ENCODE data around the gene TEX48.

The TEX48 gene

DNA sequence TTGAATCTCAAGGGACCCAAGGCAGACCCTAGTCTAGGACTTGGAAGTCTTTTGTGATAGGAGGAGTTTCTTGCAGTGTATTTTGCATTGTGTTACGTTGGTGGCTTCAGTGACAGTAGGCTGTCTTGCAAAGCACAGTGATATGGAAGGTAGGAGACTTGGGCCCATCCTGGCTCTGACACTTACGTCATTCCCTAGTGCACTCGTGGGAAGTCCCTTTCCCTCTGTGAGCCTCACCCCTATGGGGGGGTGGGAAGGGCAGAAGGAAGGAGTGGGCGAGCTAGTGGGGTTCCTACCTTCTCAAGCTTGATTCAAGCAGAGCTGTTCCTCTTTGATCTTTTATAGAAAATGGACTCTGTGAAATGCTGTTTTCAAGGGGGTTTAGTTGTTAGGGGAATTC, 15.1 kb downstream of the TEX48 start:
- DNase-seq (ENCODE audit: low read depth) = no peak

DNA sequence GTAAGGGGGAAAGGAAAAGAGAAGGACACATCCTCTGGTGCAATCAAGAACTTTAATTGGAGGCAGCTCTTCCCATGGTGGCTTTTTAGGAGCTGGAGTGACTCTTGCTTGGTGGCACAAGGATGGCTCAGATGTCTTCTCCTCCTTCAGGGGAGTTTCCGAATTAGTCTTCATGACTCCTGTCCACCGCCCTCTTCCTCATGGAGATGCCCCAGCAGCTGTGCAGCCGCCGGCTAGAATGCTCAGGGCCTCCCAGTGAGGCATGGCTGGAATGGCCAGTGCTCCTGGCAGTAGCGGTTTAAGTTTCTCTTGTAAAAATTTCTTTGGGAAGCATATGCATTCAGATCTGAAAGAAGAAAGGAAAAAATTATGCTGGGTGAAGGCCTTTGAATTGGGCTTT, 15.6 kb downstream of the TEX48 start:
- DNase-seq (ENCODE audit: low read depth) = no peak

DNA sequence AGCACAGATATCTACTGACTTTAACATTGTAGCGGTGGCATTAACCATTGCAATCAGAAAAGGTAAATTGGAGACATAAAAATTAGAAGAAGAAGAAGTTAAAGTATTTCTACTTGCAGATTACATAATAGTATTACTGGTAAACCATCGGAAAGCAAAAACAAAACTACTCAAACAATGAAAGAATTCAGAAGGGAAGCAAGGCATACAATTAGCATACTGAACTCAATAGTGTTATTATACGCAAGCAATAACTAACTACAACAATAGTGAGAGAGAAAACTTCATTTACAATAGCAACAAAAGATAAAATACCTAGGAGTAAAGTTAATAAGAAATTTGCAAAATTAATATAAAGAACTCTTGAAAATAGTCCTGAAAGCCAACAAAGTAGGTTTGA, 17.8 kb downstream of the TEX48 start:
- no peak for DNase-seq (ENCODE audit: low read depth)

DNA sequence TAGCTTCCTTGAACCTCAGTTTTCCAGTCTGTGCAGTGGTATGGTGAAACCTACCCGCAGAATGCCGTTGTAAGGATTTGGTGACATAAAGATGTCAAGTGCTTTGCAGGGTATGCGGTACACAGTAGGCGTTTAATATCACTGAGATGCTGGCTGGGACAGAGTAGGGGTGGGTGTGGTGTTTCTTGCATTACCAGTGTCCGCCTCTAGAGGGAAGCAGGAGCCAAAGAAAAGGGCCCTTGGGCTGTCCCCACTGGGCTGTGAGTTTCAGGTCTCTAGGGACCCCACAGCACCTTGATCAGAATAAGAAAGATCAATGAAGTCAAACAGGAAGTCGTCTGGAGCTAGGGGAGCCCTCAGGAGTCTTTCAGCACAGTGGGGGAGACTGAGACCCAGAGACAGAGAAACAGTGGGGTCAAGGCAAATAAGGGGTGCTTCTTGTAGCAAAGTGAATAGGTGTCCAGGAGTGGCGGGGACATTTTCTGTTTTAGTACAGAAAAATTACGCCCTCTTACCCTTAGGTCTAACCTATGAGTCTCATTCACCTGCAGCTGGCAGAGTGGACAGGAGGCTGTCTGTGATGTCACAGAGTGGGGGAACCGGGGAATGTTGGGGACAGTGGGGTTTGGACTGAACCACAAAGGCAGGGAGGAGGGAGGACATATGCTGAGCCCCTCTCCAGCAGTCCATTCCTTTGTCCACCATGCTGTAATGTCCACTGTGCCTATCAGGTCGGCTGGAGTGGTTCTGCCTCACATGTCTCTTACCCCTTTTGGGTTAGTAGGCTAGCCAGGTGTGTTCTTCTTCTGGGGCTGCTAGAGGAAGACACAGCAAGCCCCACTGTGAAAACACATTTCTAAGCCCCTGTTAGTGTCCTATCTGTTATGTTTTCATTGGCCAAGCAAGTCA, 19.7 kb downstream of the TEX48 start:
- peak; percentile 22 for DNase-seq (ENCODE audit: low read depth)

DNA sequence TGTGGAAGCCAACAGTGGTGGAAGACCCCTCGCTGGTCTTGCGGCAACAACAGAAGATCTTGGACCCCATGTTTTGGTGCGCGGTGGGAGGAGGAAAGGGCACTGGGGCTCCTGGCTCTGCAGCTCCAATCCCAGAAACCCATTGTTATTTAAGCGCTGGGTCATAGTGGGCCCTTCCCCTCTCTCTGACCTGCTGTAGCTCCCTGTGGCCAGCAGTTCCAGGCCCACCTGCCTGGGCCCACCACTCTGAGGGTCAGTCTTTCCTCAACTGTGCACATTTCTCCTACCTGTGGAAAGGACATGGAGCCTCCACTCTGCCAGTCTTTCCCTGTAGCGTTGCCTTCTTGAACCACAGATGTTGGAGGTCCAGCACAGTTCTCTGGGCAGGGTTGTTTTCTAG, 24.3 kb downstream of the TEX48 start, which contains the start of gene TEX53:
TSS of gene TEX53 (minus strand) at position 101 of the 400 bp plus-strand sequence. CDS start at position 70, 31 bp downstream.
- DNase-seq (ENCODE audit: low read depth) = no peak

DNA sequence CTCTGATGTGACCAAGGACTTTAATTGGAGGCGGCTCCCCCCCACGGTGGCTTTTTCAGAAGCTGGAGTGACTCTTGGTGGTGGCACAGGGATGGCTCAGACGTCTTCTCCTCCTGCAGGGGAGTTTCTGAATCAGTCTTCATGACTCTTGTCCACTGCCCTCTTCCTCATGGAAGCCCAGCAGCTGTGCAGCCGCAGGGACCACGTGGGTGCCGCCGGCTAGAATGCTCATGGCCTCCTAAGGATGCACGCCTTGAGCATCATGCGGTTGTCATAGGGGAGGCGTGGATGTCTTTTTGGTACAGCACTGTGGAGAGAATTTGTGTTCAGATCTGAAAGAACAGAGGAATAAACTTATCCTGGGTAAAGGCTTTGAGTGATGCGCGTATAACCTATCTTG, 25.7 kb downstream of the TEX48 start:
- no peak for DNase-seq (ENCODE audit: low read depth)

DNA sequence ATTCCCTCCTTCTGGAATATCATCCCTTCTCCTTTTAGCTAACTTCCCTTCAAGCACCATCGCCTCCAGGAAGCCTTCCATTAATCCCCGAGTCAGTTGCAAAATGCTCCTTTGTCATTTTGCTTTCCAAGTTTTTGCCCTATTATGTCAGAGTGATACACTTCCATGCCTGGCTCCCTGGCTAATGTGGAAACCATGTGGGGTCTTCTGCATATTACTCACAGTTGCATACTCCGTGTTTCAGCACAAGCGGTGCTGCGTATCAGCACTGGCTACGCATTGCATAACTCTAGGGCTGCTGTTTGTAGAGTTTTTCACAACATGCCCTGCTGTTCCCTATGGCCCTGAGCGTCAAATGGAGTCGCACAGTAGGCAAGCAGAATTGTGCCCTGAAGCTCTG, 26.3 kb downstream of the TEX48 start:
- DNase-seq (ENCODE audit: low read depth) = no peak

DNA sequence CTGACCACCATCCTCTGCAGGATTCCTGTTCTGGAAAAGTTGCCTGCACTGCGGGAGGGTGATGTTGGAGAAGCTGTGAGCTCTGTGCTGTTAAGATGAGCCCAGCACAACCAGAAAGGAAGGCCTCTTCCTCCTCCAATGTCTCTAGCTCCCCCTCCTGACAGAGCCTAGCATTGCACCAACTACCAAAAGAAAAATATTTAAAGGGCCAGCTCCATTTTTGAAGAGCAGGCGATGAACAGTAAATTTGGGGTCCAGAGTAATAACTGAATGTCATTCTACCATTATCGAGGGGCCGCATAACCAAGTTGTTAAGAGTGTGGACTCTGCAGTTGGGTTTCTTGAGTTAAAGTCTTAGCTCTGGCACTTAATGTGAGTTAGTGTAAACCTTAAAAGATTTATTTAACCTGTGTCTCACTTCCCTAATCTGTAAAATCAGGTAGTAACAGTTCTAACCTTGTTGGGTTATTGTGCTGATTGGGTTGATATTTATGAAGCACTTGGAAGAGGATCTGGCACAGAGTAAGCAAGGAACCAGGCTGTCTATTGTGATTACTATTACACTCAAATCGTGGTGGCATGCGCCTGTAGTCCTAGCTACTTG, 28.3 kb downstream of the TEX48 start:
- peak; percentile 42 for DNase-seq (ENCODE audit: low read depth)

DNA sequence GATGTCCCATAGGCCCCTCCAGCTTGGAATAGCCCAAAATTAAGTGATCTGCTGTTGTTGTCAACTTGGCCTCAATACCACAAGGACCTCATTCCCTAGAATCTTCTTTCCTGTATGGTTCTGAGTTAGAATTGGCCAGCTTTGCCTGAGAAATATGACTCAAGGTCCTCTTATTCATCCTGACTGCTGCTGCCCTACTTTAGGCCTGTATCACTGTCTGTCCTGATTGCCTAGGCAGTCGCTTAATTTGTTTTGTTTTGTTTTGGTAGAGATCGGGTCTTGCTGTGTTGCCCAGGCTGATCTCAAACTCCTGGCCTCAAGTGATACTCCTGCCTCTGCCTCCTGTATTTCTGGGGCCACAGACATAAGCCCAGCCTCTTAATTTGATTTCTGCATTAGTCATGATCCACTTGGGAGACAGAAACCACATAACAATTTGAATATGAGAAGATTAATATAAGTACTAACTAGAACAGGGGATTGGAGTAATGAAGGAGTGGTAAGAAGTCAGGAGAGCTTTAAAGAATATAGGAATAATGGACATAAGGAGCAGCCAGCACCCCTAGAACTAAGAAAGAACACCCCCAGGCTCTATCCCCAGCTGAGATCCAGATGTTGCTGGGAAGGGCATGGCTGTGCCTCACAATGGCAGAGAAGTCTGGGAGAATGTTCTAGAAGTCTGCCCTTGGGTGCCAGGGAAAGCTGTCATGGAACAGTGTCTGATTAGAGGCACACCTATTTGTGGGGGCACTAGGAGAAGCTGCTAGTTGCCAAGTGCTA, 29.0 kb downstream of the TEX48 start:
- no peak for DNase-seq (ENCODE audit: low read depth)

DNA sequence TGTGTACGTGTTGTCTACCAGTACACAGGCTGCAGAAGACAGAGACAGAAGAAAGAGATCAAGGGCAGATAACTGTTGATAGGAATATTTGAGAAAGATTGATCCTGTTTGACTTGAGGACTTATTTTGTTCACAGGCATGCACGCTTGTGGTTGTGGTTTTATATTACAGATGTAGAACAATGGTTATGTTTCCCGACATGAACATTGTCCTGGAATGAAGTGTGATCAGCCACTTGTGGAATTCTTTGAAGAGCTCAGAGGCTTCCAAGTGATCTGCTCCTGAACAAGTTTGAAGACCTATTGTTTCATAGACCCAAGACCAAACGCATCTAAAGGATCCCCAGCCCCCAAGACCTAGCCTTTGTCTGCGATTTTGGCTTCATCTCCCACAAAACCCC, 38.1 kb downstream of the TEX48 start:
- DNase-seq (ENCODE audit: low read depth) = no peak

DNA sequence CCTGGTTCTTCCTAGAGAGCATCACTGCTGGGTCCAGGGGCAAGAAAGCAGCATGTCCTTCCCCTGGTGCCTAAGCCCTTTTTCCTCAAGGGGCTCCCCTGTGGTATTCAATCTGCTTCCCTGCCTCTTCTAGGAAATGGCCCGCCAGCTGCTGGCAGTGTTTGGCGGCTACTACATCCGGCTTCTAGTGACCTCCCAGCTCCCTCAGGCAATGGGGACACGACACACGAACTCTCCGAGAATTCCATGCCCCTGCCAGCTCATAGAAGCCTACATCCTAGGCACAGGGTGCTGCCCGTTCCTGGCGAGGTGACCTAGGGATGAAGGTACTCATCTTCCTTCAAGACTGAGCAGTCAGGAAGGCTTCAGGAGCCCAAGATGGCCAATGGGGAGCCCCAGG, 39.0 kb downstream of the TEX48 start:
- DNase-seq (ENCODE audit: low read depth) = no peak

DNA sequence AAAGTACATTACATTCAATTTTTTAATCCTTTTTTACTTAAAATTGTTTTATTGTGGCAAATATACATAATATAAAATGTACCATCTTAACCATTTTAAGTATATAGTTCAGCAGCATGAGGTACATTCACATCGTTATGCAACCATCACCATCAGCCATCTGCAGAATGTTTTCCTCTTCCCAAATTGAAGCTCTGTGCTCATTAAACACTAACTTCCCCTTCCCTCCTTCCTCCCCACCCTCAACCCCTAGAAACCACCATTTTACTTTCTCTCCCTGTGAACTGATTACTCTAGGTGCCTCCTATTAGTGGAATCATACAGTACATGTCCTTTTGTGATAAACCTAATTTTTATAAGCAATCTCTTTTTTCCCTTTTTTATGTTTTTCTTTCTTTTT, 40.0 kb downstream of the TEX48 start:
- DNase-seq (ENCODE audit: low read depth) = no peak

DNA sequence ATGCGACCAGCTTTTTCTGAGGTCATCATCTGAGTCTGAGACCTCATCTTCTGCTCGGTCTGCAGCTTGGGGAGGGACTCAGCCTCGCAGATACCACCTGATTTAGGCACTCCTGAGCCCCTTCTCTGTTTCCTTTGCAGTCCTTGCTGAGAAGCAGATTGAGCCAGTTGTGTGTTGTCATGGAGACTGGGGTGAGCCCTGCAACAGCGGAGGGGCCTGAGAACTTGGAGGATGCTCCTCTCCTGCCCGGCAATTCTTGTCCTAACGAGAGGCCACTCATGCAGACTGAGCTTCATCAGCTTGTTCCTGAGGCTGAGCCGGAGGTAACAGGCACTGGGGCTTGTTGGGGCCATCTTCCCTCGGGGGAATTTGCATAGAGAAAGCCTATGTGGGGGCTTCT, 43.6 kb downstream of the TEX48 start:
- no peak for DNase-seq (ENCODE audit: low read depth)

DNA sequence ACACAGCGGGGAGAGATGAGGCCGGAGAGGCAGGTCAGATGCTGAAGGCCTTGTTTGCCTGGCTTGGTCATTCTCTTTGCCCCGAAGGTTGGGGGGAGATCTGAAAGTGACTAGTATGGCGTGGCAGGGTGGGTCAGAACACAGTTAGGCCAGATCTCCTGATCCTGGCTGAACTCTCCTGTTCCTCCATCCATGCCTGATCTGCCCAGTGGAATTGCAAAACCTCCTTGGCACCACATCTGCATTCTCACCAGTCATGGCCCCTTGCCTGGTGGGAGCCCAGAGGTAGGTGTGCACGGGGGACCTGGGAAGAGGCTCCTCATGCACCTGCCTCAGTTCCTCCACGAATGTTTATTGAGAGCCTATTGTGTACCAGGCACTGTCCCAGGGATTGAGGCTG, 47.6 kb downstream of the TEX48 start:
- DNase-seq (ENCODE audit: low read depth) = no peak

DNA sequence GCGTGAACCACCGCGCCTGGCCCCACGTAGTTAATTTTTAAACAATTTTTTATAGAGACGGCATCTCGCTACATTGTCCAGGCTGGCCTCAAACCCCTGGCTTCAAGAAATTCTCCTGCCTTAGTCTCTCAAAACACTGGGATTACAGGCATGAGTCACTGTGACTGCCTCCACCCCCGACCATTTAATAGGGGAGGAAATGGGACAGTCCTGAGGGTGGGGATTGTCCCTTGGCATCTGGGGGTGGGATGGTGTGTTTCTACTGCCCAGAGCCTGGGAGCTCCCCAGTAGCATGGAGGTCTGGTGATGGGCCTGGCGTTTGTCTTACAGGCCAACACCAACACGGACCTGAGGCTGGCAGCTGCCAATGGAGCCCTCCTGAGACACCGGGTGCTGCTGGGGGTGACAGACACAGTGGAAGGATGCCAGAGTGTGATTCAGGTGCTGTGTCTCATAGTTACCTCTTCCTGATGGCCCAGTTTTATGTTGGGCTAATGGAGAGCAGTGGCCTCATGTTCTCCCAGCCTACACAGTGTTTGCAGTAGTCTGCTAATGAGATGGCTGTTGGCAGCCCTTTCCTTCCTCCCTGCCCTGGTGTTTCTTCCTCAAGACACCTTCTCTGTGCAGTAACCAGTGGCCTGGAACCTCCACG, 48.4 kb downstream of the TEX48 start:
- no peak for DNase-seq (ENCODE audit: low read depth)

DNA sequence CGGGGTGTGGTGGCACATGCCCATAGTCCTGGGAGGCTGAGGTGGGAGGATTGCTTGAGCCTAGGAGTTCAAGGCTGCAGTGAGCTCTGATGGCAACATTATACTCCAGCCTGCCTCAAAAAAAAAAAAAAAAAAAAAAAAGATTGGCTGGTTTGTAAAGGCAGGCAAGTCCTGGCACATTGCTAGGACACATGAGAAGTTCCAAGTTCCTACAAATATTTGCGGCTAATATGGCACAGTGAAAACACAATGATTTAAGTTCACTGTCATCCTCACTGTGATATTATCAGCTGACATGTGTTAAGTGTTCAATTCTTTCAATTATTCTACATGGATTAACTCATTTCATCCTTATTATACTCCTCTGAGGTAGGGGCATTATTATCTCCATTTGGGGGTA, 50.8 kb downstream of the TEX48 start:
- no peak for DNase-seq (ENCODE audit: low read depth)

DNA sequence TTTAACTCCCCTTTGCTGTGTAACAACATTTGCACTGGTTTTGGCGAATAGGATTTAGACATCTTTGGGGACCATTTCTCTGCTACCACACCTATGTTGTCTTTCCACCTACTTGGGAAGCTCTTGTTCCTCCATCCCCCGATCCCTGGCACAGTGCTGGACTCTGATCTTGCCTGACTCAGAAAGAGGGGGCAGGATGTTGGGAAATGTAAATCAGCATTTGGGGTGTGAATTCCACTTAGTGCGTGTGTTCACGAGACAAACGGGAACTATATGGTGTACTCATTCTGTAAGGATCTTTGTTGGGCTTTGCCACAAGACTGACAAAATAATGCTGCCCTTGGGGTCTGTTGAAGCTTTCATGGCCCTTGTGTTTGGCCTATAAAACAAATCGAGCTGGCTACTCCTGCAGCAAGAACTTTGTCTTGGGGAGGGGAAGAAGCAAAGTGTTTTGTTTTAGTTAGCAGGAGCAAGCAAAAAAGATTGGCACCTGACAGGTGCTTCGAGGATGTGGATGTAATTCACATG, 52.4 kb downstream of the TEX48 start:
- no peak for DNase-seq (ENCODE audit: low read depth)

DNA sequence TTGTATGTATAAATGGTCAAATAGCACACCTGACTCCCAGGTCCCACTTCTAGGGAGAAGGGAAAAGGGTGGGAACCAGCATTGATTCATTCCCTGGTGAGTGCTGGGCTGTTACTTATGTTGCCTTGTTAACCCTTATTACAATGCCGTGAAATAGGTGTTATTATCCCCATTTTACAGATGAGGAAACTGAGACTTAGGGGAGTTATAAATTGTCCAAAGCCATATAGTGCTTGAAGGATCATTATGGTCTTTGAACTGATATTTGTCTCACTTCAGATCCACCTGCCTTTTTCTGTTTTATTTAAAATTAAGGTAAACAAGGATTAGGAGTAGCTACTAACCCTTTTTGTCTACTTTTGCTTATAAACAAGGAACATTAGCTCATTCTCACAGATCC, 54.4 kb downstream of the TEX48 start:
- no peak for DNase-seq (ENCODE audit: low read depth)

DNA sequence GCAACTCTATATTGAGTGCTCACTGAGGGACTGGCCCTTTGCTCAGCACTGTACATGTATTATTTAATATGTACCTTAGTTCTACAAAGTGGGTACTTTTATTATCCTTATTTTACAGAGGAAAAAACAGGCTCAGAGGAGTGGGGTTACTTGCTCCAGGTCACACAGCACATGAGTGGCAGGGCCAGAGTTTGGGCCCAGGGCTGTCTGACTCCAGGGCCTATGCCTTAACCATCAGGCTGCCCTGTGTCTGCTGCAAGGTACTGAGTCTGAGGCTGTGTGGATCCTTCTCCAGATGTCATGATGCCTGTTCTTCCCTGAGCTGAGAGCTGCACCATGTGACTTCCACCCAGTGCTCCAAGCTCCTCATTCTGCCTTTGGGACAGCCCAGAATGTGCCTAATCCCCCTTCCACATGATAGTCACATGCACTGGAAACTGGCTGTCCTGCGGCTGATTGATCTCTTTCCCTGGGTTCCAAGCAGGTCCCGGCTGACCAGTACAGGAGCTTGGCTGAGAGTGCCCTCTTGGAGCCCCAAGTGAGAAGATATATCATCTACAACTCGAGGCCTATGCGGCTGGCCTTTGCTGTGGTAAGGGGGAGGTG, 55.5 kb downstream of the TEX48 start:
- DNase-seq (ENCODE audit: low read depth) = no peak

DNA sequence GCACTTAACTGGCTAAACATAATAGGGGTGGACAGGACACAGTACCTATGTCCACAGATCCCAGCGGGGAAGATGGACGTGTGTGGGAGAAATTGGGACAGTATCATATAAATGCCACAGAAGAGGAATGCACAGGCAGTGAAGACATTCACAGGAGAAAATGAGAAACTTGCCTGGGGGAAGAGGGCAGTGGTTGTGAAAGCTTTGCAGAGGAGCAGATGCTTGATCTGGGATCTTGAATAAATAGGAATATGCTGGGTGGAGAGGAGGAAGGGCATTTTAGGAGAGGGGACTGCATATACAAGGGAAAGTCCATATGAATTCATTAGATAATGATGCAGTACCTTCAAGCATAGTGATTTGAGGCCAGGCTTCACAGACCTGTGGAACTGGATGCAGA, 57.3 kb downstream of the TEX48 start:
- DNase-seq (ENCODE audit: low read depth) = no peak

DNA sequence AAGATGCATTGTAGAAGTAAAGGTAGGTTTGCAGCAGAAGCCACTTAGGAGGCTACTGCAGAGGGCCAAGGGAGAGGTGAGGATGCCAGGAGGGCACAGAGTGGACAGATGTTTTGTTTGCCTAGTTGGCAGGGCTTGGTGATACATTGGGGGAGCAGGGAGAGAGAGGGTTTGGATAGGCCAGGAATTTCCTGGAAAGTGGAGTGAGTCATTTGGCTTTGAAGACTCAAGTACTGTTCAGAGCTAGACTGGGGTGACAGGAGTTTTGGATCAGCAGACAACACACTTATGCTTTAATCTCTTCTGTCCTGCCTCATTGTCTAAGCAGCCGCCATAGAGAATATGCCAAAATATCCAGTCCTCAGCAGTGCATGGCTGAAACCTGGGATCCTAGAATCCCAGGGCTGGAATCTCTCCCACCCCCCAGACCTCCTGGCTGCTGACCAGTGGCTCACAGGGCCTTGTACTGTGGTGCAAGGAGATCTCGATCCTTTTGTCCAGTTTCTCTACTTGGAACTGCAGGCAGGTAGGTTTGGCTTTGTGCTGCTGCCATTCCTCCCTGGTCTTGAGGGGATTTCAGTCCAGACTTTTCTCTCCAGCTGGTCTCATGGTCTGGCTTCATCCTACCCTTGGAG, 59.9 kb downstream of the TEX48 start:
- DNase-seq (ENCODE audit: low read depth) = no peak

Measured in stimulated activated CD8-positive, alpha-beta memory T cell treated with anti-CD3 and anti-CD28 coated beads, Interleukin-15, amount 100 ng/mL, for 24 hours (primary cell).